HG03064 (cell line): ENCODE results near the gene TFE3.
"Not testable (repeated sequence)": the region's sequence is repeated elsewhere in the genome, so short reads cannot be mapped to it uniquely, and the experiment has no call there.

Experiments used
- ATAC-seq: cut with Tn5 transposase; IDR thresholded peaks from one replicate; pipeline ENCODE4 v1.9.1; 2021; ENCODE audit warnings: low read depth; ENCODE audit not compliant: unreplicated experiment

TFE3 gene

GRCh38 chrX:49002091-49002935, 40.8 kb downstream of the TFE3 start, which contains the start of gene GRIPAP1:
GRIPAP1 (minus strand) TSS chrX:49002264; CDS start chrX:49002229, 35 bp downstream.
- peak; percentile 70 for ATAC-seq

- peak; percentile 25 for ATAC-seq
Measured at GRCh38 chrX:49001521-49002090, 41.6 kb downstream of the TFE3 start.

- ATAC-seq, result no peak
Measured at GRCh38 chrX:49000636-49001035, 42.5 kb downstream of the TFE3 start.

- no peak for ATAC-seq
Measured at GRCh38 chrX:48999030-48999429, 44.1 kb downstream of the TFE3 start.

- no peak for ATAC-seq
Measured at GRCh38 chrX:48998391-48998790, 44.8 kb downstream of the TFE3 start.

- ATAC-seq, result no peak
Measured at GRCh38 chrX:48997865-48998264, 45.3 kb downstream of the TFE3 start.

GRCh38 chrX:48997455-48997854, 45.7 kb downstream of the TFE3 start:
- no peak for ATAC-seq

- ATAC-seq, result no peak
Measured at GRCh38 chrX:48996969-48997368, 46.2 kb downstream of the TFE3 start.

- ATAC-seq, result no peak
Measured at GRCh38 chrX:48992341-48992740, 50.8 kb downstream of the TFE3 start.

- ATAC-seq, result no peak
Measured at GRCh38 chrX:48989483-48989882, 53.7 kb downstream of the TFE3 start.

GRCh38 chrX:48983896-48984295, 59.3 kb downstream of the TFE3 start:
- no peak for ATAC-seq

- ATAC-seq, result no peak
Measured at GRCh38 chrX:48983081-48983480, 60.1 kb downstream of the TFE3 start.

- ATAC-seq, result no peak
Measured at GRCh38 chrX:48981178-48981577, 62.0 kb downstream of the TFE3 start.

GRCh38 chrX:48980341-48980740, 62.8 kb downstream of the TFE3 start:
- not testable (repeated sequence) for ATAC-seq
